Neural cell (in vitro differentiated cells): ENCODE results near the gene INSM1.

Experiments used
- EP300 ChIP-seq: fragments of 450-650 bp; conservative IDR thresholded peaks from 2 replicates; pipeline ENCODE4 v1.6.1; 2014; ENCODE audit warnings: antibody characterized with exemption, mild to moderate bottlenecking, moderate library complexity; ENCODE audit not compliant: poor library complexity, severe bottlenecking
- EZH2 ChIP-seq: fragments of 200-600, 300-800 bp; shearing (Covaris generic), sonication (generic); IDR thresholded peaks from 2 replicates; pipeline ENCODE4 v1.6.1; 2014; ENCODE audit warnings: antibody characterized with exemption, low read length, borderline replicate concordance, mild to moderate bottlenecking; ENCODE audit not compliant: insufficient read depth, poor library complexity, severe bottlenecking
- MXI1 ChIP-seq: fragments of 450-650 bp; conservative IDR thresholded peaks from 2 replicates; pipeline ENCODE4 v1.6.1; 2014; ENCODE audit warnings: antibody characterized with exemption, mild to moderate bottlenecking; ENCODE audit not compliant: poor library complexity, severe bottlenecking
- POLR2AphosphoS5 ChIP-seq: IDR thresholded peaks from 2 replicates; pipeline ENCODE4 v1.6.1; 2012
- RAD21 ChIP-seq: fragments of 450-650 bp; conservative IDR thresholded peaks from 2 replicates; pipeline ENCODE4 v1.6.1; 2014; ENCODE audit warnings: antibody characterized with exemption, mild to moderate bottlenecking, moderate library complexity
- REST ChIP-seq: IDR thresholded peaks from 2 replicates; pipeline ENCODE4 v1.6.1; 2012; ENCODE audit warnings: borderline replicate concordance
- SMC3 ChIP-seq: fragments of 450-650 bp; conservative IDR thresholded peaks from 2 replicates; pipeline ENCODE4 v1.6.1; 2014; ENCODE audit warnings: antibody characterized with exemption, mild to moderate bottlenecking, moderate library complexity; ENCODE audit not compliant: poor library complexity
- TAF1 ChIP-seq: IDR thresholded peaks from 2 replicates; pipeline ENCODE4 v1.6.1; 2012; ENCODE audit warnings: low read depth
- TF ChIP-seq, protein P1 (sequence below): fragments of 450-650 bp; IDR thresholded peaks from 2 replicates; pipeline ENCODE4 v1.5.1; 2014; ENCODE audit warnings: antibody characterized with exemption, mild to moderate bottlenecking, moderate library complexity; ENCODE audit not compliant: poor library complexity, severe bottlenecking

- TF ChIP-seq, protein P1, sequence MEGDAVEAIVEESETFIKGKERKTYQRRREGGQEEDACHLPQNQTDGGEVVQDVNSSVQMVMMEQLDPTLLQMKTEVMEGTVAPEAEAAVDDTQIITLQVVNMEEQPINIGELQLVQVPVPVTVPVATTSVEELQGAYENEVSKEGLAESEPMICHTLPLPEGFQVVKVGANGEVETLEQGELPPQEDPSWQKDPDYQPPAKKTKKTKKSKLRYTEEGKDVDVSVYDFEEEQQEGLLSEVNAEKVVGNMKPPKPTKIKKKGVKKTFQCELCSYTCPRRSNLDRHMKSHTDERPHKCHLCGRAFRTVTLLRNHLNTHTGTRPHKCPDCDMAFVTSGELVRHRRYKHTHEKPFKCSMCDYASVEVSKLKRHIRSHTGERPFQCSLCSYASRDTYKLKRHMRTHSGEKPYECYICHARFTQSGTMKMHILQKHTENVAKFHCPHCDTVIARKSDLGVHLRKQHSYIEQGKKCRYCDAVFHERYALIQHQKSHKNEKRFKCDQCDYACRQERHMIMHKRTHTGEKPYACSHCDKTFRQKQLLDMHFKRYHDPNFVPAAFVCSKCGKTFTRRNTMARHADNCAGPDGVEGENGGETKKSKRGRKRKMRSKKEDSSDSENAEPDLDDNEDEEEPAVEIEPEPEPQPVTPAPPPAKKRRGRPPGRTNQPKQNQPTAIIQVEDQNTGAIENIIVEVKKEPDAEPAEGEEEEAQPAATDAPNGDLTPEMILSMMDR: no peak
- TF ChIP-seq SMC3: no peak
- TF ChIP-seq REST: no peak
- TF ChIP-seq POLR2AphosphoS5: no peak
- TF ChIP-seq EZH2: no peak
- no peak for TF ChIP-seq EP300
- no peak for TF ChIP-seq MXI1
- no peak for TF ChIP-seq RAD21
- no peak for TF ChIP-seq TAF1
Measured at GRCh38 chr20:20327746-20328145, 40.2 kb upstream of the INSM1 start.
